Esophagus muscularis mucosa (tissue), 4 donors: ENCODE data around the gene SRGAP3. TPM values are rescaled to one million over a fixed set of nuclear protein-coding genes. Genes with fewer than 3 reads are reported as not detected.

Experiments used
- DNase-seq: peaks from one replicate; pipeline ENCODE4 v3.0.0-alpha.2; 2017; ENCODE audit errors: extremely low spot score
- H3K27ac ChIP-seq, 4 donors: fragments of 200-600 bp; sonication (generic); replicated peaks in 1 of 4; 1 replicate in 3 of 4; 2 replicates in 1 of 4; pipeline ENCODE4 v1.5.1; 2016 to 2019; ENCODE audit warnings: mild to moderate bottlenecking in 1 of 4
- H3K27me3 ChIP-seq, 4 donors: fragments of 200-600 bp; sonication (generic); one replicate each; pipeline versions ENCODE4 v1.5.1 to v1.6.0; 2016 to 2019
- H3K36me3 ChIP-seq, 4 donors: fragments of 200-600 bp; sonication (generic); one replicate each; pipeline ENCODE4 v1.5.1; 2016 to 2019
- H3K4me1 ChIP-seq, 4 donors: fragments of 200-600 bp; sonication (generic); one replicate each; pipeline ENCODE4 v1.5.1; 2016 to 2019
- H3K4me3 ChIP-seq, 4 donors: fragments of 200-600 bp; sonication (generic); 1 replicate in 2 of 4; 2 replicates in 2 of 4; pipeline ENCODE4 v1.5.1; 2016 to 2019; ENCODE audit warnings: mild to moderate bottlenecking in 4 of 4, moderate library complexity in 1 of 4
- H3K9me3 ChIP-seq, 4 donors: fragments of 200-600 bp; sonication (generic); 1 replicate in 3 of 4; 2 replicates in 1 of 4; pipeline ENCODE4 v1.5.1; 2016 to 2019
- EP300 ChIP-seq: sonication (generic); formaldehyde crosslinking; IDR thresholded peaks from one replicate; pipeline ENCODE4 v1.6.1; 2017; ENCODE audit warnings: antibody characterized with exemption
- POLR2A ChIP-seq: fragments of 450-650 bp; IDR thresholded peaks from one replicate; pipeline ENCODE4 v1.6.1; 2017; ENCODE audit warnings: antibody characterized with exemption, moderate library complexity, mild to moderate bottlenecking, low read depth
- POLR2AphosphoS5 ChIP-seq, 2 donors: sonication (generic); formaldehyde crosslinking; IDR thresholded peaks; one replicate each; pipeline ENCODE4 v1.6.1; 2017; ENCODE audit warnings: antibody characterized with exemption in 2 of 2
- WGBS: methylation state at CpG from one replicate; pipeline ENCODE4 v1.1.5; 2018; 5-methylcytosine and 5-hydroxymethylcytosine counted together
- intact Hi-C: fragments of 100-400 bp; cut with DNase I; formaldehyde crosslinking; loops from one replicate; pipeline ENCODE4 v1.15.1; 2023
- total RNA-seq, 4 donors: library from RNA; depleted of rRNA; stranded (reverse); fragments of >200 nt; gene quantifications; one replicate each; pipeline versions ENCODE4 v1.1.0 to v1.2.1, GENCODE V29; 2016
- TF ChIP-seq, protein P1 (sequence below), 3 experiments: fragments of 200-600 bp in 2 of 3; fragments of 450-650 bp in 1 of 3; sonication (generic) in 2 of 3; IDR thresholded peaks; one replicate each; pipeline ENCODE4 v1.5.1; 2017 to 2019; ENCODE audit warnings: antibody characterized with exemption in 3 of 3, mild to moderate bottlenecking in 2 of 3, moderate library complexity in 1 of 3

Gene SRGAP3
- total RNA-seq, 4 donors from 2014 or later: 2.4 to 8.6 (median 3.1) TPM

DNA sequence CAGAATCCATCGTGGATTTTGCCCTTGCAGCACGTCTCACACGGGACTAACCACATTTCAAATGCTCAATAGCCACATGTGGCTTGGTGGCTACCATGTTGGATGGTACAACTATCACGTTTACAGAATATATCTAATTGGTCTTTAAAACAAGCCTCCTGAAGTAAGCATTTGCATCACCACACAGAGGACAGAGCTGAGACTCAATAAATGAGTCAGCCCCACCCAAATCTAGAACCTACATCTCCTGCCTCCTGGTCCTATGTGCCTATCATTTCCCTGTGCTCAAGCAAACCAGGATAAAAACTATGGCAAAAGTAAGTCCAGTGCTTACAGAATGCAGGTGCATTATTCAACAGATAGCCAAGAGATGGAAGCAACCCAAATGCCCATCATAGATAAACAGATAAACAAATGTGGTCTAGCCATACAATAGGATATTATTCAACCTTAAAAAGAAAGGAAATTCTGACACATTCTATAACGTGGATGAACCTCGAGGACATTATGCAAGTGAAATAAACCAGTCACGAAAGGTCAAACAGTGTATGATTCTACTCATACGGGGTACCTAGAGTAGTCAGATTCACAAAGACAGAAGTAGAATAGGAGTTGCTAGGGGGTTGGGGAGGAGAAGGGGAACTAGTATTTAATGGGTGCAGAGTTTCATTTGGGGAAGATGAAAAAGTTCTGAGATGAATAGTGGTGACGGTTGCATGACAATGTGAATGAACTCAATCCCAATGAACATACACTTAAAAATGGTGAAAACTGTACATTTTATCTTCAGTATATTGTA, 43.9 kb downstream of the SRGAP3 start:
- H3K4me1 ChIP-seq: no peaks in the 10 kb centered on the region
- no peaks in the 10 kb centered on the region for H3K9me3 ChIP-seq
- no peaks in the 10 kb centered on the region for H3K27me3 ChIP-seq
- H3K27ac ChIP-seq: no peak overlapping the region
- no peaks in the 10 kb centered on the region for H3K36me3 ChIP-seq
- WGBS: 85% methylated on average over 9 of the region's 9 CpGs
- DNase-seq: no peak
- intact Hi-C loops: no loop called here
- TF ChIP-seq POLR2AphosphoS5 (IDR thresholded peaks at IDR 0.05) (no peak), POLR2A (no peak), EP300 (no peak)
- TF ChIP-seq, protein P1, sequence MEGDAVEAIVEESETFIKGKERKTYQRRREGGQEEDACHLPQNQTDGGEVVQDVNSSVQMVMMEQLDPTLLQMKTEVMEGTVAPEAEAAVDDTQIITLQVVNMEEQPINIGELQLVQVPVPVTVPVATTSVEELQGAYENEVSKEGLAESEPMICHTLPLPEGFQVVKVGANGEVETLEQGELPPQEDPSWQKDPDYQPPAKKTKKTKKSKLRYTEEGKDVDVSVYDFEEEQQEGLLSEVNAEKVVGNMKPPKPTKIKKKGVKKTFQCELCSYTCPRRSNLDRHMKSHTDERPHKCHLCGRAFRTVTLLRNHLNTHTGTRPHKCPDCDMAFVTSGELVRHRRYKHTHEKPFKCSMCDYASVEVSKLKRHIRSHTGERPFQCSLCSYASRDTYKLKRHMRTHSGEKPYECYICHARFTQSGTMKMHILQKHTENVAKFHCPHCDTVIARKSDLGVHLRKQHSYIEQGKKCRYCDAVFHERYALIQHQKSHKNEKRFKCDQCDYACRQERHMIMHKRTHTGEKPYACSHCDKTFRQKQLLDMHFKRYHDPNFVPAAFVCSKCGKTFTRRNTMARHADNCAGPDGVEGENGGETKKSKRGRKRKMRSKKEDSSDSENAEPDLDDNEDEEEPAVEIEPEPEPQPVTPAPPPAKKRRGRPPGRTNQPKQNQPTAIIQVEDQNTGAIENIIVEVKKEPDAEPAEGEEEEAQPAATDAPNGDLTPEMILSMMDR (IDR thresholded peaks at IDR 0.05): no peak
- H3K4me3 ChIP-seq: no peak overlapping the region

- DNase-seq: no peak
- Histone ChIP-seq H3K27me3 (no peaks in the 10 kb centered on the region), H3K27ac (peak overlapping the region in 2 of 4 donors; percentile 28 to 36), H3K4me1 (no peaks in the 10 kb centered on the region), H3K4me3 (no peak overlapping the region), H3K9me3 (no peaks in the 10 kb centered on the region), H3K36me3 (no peaks in the 10 kb centered on the region)
- intact Hi-C loops: no loop called here
- 85% methylated on average over 17 of the region's 17 CpGs for WGBS
- no peak for TF ChIP-seq EP300
- TF ChIP-seq POLR2AphosphoS5 (IDR thresholded peaks at IDR 0.05): no peak
- TF ChIP-seq, protein P1 (IDR thresholded peaks at IDR 0.05): no peak
- no peak for TF ChIP-seq POLR2A
These were observed 45.0 kb downstream of the SRGAP3 start for GRCh38 chr3:9204253-9204992.

- 91% methylated on average over 2 of the region's 2 CpGs for WGBS
- no peak for TF ChIP-seq POLR2AphosphoS5 (IDR thresholded peaks at IDR 0.05)
- TF ChIP-seq, protein P1 (IDR thresholded peaks at IDR 0.05): no peak
- no peak overlapping the region for H3K27ac ChIP-seq
- H3K4me1 ChIP-seq: no peaks in the 10 kb centered on the region
- H3K27me3 ChIP-seq: no peaks in the 10 kb centered on the region
- intact Hi-C loops: no loop called here
- no peaks in the 10 kb centered on the region for H3K36me3 ChIP-seq
- H3K9me3 ChIP-seq: no peaks in the 10 kb centered on the region
- H3K4me3 ChIP-seq: no peak overlapping the region
- DNase-seq: no peak
These were observed 46.1 kb downstream of the SRGAP3 start for GRCh38 chr3:9203317-9203716.

DNA sequence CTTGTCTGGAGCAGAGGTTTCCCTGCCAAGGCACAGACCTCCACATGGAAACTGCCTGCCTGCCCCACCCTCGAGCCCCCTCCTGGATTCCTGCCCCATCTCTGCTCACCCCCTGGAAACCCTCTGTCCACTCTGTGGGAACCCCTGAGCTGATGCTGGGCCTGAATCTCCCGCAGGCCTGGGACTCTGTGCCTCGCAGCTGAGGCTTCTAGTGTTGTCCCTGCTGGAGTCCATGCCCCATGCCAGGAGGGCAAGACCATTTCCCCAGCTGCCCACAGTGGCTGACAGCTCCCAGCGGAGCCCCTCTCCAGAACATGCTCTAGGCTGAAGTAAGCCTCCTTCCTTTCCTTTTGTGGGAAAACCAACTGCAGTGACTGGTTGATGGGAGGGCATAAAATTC, 46.9 kb downstream of the SRGAP3 start:
- H3K27ac ChIP-seq: no peak overlapping the region
- no peaks in the 10 kb centered on the region for H3K27me3 ChIP-seq
- no peak overlapping the region for H3K4me3 ChIP-seq
- intact Hi-C loops: no loop called here
- H3K4me1 ChIP-seq: no peaks in the 10 kb centered on the region
- no peaks in the 10 kb centered on the region for H3K36me3 ChIP-seq
- TF ChIP-seq, protein P1 (IDR thresholded peaks at IDR 0.05): no peak
- TF ChIP-seq POLR2A: no peak
- TF ChIP-seq EP300: no peak
- TF ChIP-seq POLR2AphosphoS5 (IDR thresholded peaks at IDR 0.05): no peak
- H3K9me3 ChIP-seq: no peaks in the 10 kb centered on the region
- DNase-seq: no peak
- 96% methylated on average over 4 of the region's 4 CpGs for WGBS
